Right lobe of liver (tissue), 6 donors: Measurements from ENCODE around the gene BLOC1S4. TPM values are rescaled to one million over a fixed set of nuclear protein-coding genes. Genes with fewer than 3 reads are reported as not detected.
"Not testable (repeated sequence)": the region's sequence is repeated elsewhere in the genome, so short reads cannot be mapped to it uniquely, and the experiment has no call there.

Source experiments
- ATAC-seq, 4 donors: fragments of 200-7000 bp; cut with Tn5 transposase; one replicate each; pipeline ENCODE4 v1.9.1; 2020; ENCODE audit warnings: mild to moderate bottlenecking in 4 of 4, moderate library complexity in 4 of 4
- DNase-seq, 3 donors: peaks; one replicate each; pipeline ENCODE4 v3.0.0-alpha.2; 2020
- H3K27ac ChIP-seq, 3 donors: fragments of 200-600 bp; one replicate each; pipeline ENCODE4 v1.8.0; 2022
- H3K27me3 ChIP-seq, 2 donors: fragments of 200-600 bp; one replicate each; pipeline ENCODE4 v1.8.0; 2022
- H3K36me3 ChIP-seq, 4 donors: fragments of 200-600 bp; sonication (generic) in 1 of 4; one replicate each; pipeline versions ENCODE4 v1.5.1 to v1.8.0; 2017 to 2022; ENCODE audit warnings: control low read depth in 1 of 4
- H3K4me1 ChIP-seq, 4 donors: fragments of 200-600 bp; sonication (generic) in 1 of 4; one replicate each; pipeline versions ENCODE4 v1.5.1 to v1.8.0; 2017 to 2022; ENCODE audit warnings: control low read depth in 1 of 4
- H3K4me3 ChIP-seq, 3 donors: fragments of 200-600 bp; one replicate each; pipeline ENCODE4 v1.8.0; 2022
- H3K9me3 ChIP-seq, 4 donors: fragments of 200-600 bp; sonication (generic) in 1 of 4; one replicate each; pipeline versions ENCODE4 v1.5.1 to v1.8.0; 2017 to 2022; ENCODE audit warnings: control low read depth in 1 of 4
- POLR2A ChIP-seq: fragments of 450-650 bp; IDR thresholded peaks from one replicate; pipeline ENCODE4 v1.6.1; 2017; ENCODE audit warnings: antibody characterized with exemption, mild to moderate bottlenecking
- WGBS: methylation state at CpG from one replicate; pipeline ENCODE4 v1.1.6; 2018; ENCODE audit warnings: low coverage, low lambda C conversion rate; ENCODE audit not compliant: insufficient coverage; ENCODE audit errors: missing lambda C conversion rate; 5-methylcytosine and 5-hydroxymethylcytosine counted together
- intact Hi-C, 2 donors: fragments of 100-400 bp; cut with DNase I; formaldehyde crosslinking; loops; one replicate each; pipeline versions ENCODE4 v1.11.2 to v1.14.1; 2022
- total RNA-seq, 6 experiments: library from RNA; depleted of rRNA in 2 of 6; stranded (reverse); fragments of >200 nt in 2 of 6; fragmentation: NEBNext Ultra II Directional in 3 of 6; extraction: Animal tissue kit (Norgen Biotek cat#: 25700) in 3 of 6; gene quantifications; one replicate each; pipeline versions ENCODE4 v1.1.0 to v1.2.4, GENCODE V29; 2016 to 2023
- TF ChIP-seq, protein P1 (sequence below), 4 donors: fragments of 200-600 bp in 3 of 4; fragments of 450-650 bp in 1 of 4; IDR thresholded peaks; one replicate each; pipeline versions ENCODE4 v1.5.1 to v1.8.0; 2016 to 2022; ENCODE audit warnings: antibody characterized with exemption in 4 of 4, mild to moderate bottlenecking in 2 of 4
- donor health status: DM: no; HTN: yes; CAD: no.
- donor health status: DM: no; HTN: no; CAD: no.
- donor health status: DM: no; HTN: no; CAD: no.
- donor health status: DM: no; HTN: yes; CAD: no.
- donor health status: DM: no; HTN: yes; CAD: no.

The BLOC1S4 gene
- total RNA-seq, 6 experiments from 2014 or later, result 3.0 to 9.9 (median 6.6) TPM

DNA sequence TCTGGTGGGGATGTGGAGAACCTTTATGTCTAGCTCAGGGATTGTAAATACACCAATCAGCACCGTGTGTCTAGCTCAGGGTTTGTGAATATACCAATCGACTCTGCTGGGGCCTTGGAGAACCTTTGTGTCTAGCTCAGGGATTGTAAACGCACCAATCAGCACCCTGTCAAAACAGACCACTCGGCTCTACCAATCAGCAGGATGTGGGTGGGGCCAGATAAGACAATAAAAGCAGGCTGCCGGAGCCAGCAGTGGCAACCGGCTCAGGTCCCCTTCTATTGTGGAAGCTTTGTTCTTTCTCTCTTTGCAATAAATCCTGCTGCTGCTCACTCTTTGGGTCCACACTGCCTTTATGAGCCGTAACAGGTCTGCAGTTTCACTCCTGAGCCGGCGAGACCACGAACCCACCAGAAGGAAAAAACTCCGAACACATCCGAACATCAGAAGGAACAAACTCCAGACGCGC is 42.7 kb upstream of the BLOC1S4 start:
- H3K36me3 ChIP-seq, H3K9me3 ChIP-seq, H3K27me3 ChIP-seq, intact Hi-C loops, DNase-seq: not testable (repeated sequence)
- Histone ChIP-seq H3K27ac (peak overlapping the region; percentile 74 to 91 (median 76)), H3K4me1 (peaks cover 0 to 27% (median 11%) of the 10 kb centered on the region in 4 donors), H3K4me3 (peak overlapping the region; percentile 45 to 64 (median 64))
- WGBS, result 38% methylated on average over 3 of the region's 14 CpGs
- peak; percentile 61 for TF ChIP-seq POLR2A
- ATAC-seq, result peak; percentile 2 to 40 (median 14)

DNA sequence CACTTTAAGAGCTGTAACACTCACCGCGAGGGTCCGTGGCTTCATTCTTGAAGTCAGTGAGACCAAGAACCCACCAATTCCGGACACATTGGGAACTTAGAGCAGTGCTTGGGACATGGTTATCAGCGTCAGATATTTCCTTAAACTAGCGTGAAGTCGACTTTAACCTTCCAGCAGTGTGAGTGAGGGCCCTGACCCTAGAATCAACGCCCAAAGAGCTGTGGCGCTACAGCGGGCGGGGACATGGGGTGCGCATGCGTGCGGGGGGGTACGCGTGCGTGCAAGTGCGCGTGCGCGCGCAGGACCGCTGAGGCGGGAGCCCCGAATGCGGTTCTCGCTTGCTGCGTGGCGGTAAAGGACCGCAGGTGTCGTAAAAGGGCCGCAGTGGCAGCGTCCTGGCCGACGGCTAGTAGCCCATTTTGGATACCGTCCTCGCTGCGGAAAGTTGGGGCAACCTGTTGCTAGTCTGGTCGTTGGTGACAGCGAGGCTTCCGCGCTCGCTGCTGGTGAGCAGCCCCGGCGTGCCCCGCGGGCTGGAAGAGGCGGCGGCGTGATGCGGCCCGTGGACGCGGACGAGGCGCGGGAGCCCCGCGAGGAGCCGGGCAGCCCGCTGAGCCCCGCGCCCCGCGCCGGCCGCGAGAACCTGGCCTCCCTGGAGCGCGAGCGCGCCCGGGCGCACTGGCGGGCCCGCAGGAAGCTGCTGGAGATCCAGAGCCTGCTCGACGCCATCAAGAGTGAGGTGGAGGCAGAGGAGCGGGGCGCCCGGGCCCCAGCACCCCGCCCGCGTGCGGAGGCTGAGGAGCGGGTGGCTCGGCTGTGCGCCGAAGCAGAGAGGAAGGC is 42.1 kb upstream of the BLOC1S4 start:
- Histone ChIP-seq H3K4me3 (peak overlapping the region; percentile 45 to 64 (median 64)), H3K27ac (peak overlapping the region; percentile 74 to 91 (median 76)), H3K9me3 (no peaks in the 10 kb centered on the region), H3K4me1 (peaks cover 0 to 27% (median 11%) of the 10 kb centered on the region in 4 donors), H3K27me3 (no peaks in the 10 kb centered on the region), H3K36me3 (peaks cover 0 to 3% (median 0%) of the 10 kb centered on the region in 4 donors)
- TF ChIP-seq POLR2A, result peak; percentile 50
- TF ChIP-seq, protein P1, sequence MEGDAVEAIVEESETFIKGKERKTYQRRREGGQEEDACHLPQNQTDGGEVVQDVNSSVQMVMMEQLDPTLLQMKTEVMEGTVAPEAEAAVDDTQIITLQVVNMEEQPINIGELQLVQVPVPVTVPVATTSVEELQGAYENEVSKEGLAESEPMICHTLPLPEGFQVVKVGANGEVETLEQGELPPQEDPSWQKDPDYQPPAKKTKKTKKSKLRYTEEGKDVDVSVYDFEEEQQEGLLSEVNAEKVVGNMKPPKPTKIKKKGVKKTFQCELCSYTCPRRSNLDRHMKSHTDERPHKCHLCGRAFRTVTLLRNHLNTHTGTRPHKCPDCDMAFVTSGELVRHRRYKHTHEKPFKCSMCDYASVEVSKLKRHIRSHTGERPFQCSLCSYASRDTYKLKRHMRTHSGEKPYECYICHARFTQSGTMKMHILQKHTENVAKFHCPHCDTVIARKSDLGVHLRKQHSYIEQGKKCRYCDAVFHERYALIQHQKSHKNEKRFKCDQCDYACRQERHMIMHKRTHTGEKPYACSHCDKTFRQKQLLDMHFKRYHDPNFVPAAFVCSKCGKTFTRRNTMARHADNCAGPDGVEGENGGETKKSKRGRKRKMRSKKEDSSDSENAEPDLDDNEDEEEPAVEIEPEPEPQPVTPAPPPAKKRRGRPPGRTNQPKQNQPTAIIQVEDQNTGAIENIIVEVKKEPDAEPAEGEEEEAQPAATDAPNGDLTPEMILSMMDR (IDR thresholded peaks at IDR 0.05), result no peak
- peak; percentile 86 to 88 (median 87) for ATAC-seq
- intact Hi-C loops, result no loop called here
- WGBS, result 2% methylated on average over 26 of the region's 89 CpGs
- peak; percentile 93 to 96 (median 96) for DNase-seq

DNA sequence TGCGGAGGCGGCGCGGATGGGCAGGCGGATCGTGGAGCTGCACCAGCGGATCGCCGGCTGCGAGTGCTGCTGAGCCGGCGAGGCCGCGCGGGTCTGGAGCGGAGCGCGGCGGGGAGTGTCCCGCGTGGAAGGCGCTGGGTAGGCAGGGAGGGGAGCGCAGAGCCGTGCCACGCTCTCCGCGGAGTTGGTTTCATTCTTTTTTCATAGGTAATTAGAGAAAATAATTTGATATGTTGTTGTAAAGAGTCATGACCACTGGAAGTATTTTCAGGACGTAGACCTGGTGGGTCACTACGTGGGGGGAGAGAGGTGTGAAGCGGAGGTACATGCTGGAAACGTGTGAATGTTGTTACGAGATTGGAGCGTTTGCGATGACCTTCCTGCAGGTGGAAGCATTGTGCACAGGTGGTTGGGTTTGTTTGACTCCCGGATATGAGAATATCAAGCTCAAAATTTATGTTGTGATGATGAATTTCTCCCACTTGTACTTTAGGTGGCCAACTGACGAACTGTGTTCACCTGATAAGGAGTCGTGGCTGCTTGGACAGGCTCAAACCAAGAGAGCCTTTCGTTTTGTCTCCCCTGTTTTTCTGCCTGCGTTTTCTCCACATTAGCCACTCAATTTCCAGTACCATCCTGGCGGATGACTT is 41.3 kb upstream of the BLOC1S4 start:
- Histone ChIP-seq H3K27me3 (no peaks in the 10 kb centered on the region), H3K36me3 (peaks cover 0 to 3% (median 0%) of the 10 kb centered on the region in 4 donors), H3K27ac (peak overlapping the region; percentile 74 to 91 (median 76)), H3K9me3 (no peaks in the 10 kb centered on the region), H3K4me3 (peak overlapping the region; percentile 45 to 64 (median 64)), H3K4me1 (peaks cover 0 to 27% (median 11%) of the 10 kb centered on the region in 4 donors)
- WGBS, result 5% methylated on average over 27 of the region's 40 CpGs
- ATAC-seq, result peak; percentile 36 to 67 (median 57)
- intact Hi-C loops, result no loop called here
- TF ChIP-seq POLR2A, result no peak
- TF ChIP-seq, protein P1 (IDR thresholded peaks at IDR 0.05), result peak; percentile 42 to 56 (median 50)
- no peak for DNase-seq

DNA sequence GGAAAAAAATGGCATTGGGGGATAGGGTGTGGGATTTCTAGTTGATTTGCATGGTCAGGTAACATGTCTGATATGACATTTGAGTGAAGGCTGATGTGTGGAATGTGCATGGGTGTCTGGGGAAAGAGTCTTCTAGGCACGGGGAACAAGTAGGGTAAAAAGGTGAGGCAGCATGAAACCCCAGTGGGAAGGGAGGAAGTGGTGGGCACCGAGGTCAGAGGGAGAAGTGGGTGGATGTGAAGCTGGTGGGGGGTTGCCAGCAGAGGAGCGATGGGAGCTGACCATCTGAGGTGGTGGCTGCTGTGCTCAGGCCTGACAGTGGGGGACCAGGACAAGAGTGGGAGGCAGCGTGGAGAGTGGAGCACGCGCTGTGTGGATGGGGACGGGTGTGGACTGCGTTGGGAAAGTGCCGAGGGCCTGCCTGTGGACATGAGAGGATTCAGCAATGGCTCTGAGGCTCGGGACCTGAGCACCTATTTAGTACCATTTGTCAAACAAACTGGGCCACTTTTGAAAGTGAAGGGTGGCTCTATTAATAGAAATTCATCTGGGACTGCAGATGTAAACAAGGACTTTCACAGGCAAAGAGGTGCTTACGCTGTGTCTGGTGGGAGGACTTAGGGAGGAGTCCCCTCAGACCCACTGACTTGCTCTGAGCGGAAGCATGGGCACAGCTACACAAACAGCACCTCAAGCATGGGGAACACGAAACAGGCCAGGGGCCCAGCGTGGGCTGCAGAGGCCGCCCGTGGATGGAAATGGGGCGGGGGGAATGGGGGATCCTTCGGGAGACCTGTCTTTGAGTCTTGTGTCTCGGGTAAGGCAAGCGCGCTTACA is 39.0 kb upstream of the BLOC1S4 start:
- ATAC-seq, result no peak

More for the DNA sequence above, 39.0 kb upstream of the BLOC1S4 start:
- Histone ChIP-seq H3K9me3 (no peaks in the 10 kb centered on the region), H3K36me3 (peaks cover 0 to 3% (median 0%) of the 10 kb centered on the region in 4 donors), H3K4me3 (no peak overlapping the region), H3K27me3 (no peaks in the 10 kb centered on the region), H3K4me1 (peaks cover 0 to 27% (median 11%) of the 10 kb centered on the region in 4 donors), H3K27ac (no peak overlapping the region)
- WGBS, result 87% methylated on average over 16 of the region's 21 CpGs
- no peak for TF ChIP-seq POLR2A
- TF ChIP-seq, protein P1 (IDR thresholded peaks at IDR 0.05), result no peak
- intact Hi-C loops, result no loop called here
- no peak for DNase-seq
